ENCODE results near the gene PINLYP. TPM values are rescaled to one million over a fixed set of nuclear protein-coding genes. Genes with fewer than 3 reads are reported as not detected.
"Not testable (repeated sequence)": the region's sequence is repeated elsewhere in the genome, so short reads cannot be mapped to it uniquely, and the experiment has no call there.

PINLYP gene
- polyA plus RNA-seq, 3 donors, result 0.83 to 1.3 (median 0.93) TPM

DNA sequence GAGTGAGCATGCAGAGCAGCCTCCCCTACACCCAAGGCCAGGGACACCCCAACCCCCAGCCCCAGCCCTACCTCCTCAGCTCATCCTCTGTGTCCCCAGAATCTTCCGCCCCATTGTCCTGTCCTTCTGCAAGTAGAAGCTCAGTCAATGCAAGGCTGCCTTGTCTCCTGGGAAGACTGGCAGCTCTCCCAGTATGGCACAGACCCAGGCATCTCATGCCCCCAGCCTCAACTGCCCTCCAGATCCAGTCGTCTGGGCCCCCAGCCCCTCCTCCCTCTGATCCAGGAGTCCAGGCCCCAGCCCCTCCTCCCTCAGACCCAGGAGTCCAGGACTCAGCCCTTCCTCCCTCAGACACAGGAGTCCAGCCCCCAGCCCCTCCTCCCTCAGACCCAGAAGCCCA, 29.6 kb upstream of the PINLYP start:
- no peak overlapping the region for H3K4me3 Mint-ChIP-seq
- H3K4me1 Mint-ChIP-seq, result no peaks in the 10 kb centered on the region

DNA sequence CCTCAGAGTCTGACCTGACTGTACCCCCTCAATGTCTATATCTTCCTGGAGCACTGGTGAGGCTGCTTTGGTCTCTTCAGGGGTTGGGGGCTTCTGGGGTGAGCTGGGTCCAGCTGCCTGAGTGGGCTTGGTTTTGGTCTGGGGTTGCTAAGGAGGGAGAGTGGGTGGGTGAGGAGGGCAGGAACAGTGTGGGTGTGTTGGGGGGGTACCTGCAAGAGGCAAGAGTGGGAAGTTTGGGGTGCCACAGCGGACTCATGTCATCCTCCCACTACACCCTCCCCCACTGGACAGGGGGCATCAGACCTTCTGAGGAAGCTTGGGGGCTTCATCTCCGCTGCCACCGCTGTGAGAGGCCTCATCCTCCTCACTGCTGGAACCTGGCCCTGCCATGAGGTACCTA, 29.0 kb upstream of the PINLYP start:
- H3K27ac Mint-ChIP-seq, result peak overlapping the region in 1 of 7 donors; percentile 30
- H3K4me1 Mint-ChIP-seq, result no peaks in the 10 kb centered on the region
- H3K9me3 ChIP-seq (replicated peaks in 1 of 2; ENCODE audit: control insufficient read depth in 1 of 2, insufficient read depth in 1 of 2, low read length in 2 of 2), result no peaks in the 10 kb centered on the region
- TF ChIP-seq, protein P1, sequence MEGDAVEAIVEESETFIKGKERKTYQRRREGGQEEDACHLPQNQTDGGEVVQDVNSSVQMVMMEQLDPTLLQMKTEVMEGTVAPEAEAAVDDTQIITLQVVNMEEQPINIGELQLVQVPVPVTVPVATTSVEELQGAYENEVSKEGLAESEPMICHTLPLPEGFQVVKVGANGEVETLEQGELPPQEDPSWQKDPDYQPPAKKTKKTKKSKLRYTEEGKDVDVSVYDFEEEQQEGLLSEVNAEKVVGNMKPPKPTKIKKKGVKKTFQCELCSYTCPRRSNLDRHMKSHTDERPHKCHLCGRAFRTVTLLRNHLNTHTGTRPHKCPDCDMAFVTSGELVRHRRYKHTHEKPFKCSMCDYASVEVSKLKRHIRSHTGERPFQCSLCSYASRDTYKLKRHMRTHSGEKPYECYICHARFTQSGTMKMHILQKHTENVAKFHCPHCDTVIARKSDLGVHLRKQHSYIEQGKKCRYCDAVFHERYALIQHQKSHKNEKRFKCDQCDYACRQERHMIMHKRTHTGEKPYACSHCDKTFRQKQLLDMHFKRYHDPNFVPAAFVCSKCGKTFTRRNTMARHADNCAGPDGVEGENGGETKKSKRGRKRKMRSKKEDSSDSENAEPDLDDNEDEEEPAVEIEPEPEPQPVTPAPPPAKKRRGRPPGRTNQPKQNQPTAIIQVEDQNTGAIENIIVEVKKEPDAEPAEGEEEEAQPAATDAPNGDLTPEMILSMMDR (IDR thresholded peaks at IDR 0.05), result no peak
- H3K4me3 ChIP-seq (replicated peaks in 1 of 3; ENCODE audit: low read depth in 2 of 3, low read length in 3 of 3), result no peak overlapping the region
- peaks cover 61 to 85% of the 10 kb centered on the region in 2 donors for H3K36me3 ChIP-seq (replicated peaks in 1 of 2; ENCODE audit: control insufficient read depth in 1 of 2, insufficient read depth in 2 of 2, low read length in 2 of 2)
- H3K27ac ChIP-seq (ENCODE audit: low read depth in 1 of 2, low read length in 2 of 2), result no peak overlapping the region
- H3K27me3 Mint-ChIP-seq (ENCODE audit: low read depth in 3 of 3), result peaks cover 0 to 2% (median 0%) of the 10 kb centered on the region in 3 donors
- intact Hi-C loops (cut with micrococcal nuclease), result no loop called here
- no peak for DNase-seq
- H3K4me2 ChIP-seq (replicated peaks; ENCODE audit: extremely low read depth, low read length, poor library complexity, severe bottlenecking), result no peak overlapping the region
- peaks cover 64 to 90% of the 10 kb centered on the region in 2 donors for H3K36me3 Mint-ChIP-seq
- H3K27me3 ChIP-seq (ENCODE audit: control insufficient read depth in 2 of 2, insufficient read depth in 2 of 2, low read length in 2 of 2), result no peaks in the 10 kb centered on the region
- H3K9ac ChIP-seq (ENCODE audit: insufficient read depth, low read length, poor library complexity, severe bottlenecking), result no peak overlapping the region
- H3K4me3 Mint-ChIP-seq, result no peak overlapping the region
- 94% methylated on average over 2 of the region's 3 CpGs for WGBS (ENCODE audit: insufficient coverage)
- H3K9me3 Mint-ChIP-seq, result no peaks in the 10 kb centered on the region
- H2AFZ ChIP-seq (ENCODE audit: insufficient read depth, low read depth, low read length, poor library complexity, severe bottlenecking), result no peak overlapping the region
- no peaks in the 10 kb centered on the region for H3K79me2 ChIP-seq (ENCODE audit: insufficient read depth, low read length)
- H3K4me1 ChIP-seq (ENCODE audit: control insufficient read depth in 1 of 2, insufficient read depth in 2 of 2, low read length in 2 of 2), result no peaks in the 10 kb centered on the region
- H4K20me1 ChIP-seq (ENCODE audit: insufficient read depth, low read length), result no peaks in the 10 kb centered on the region

More for the DNA sequence above, 29.6 kb upstream of the PINLYP start:
- Histone ChIP-seq H3K4me2 (replicated peaks; ENCODE audit: extremely low read depth, low read length, poor library complexity, severe bottlenecking) (no peak overlapping the region), H3K36me3 (replicated peaks in 1 of 2; ENCODE audit: control insufficient read depth in 1 of 2, insufficient read depth in 2 of 2, low read length in 2 of 2) (peaks cover 58 to 85% of the 10 kb centered on the region in 2 donors), H2AFZ (ENCODE audit: insufficient read depth, low read depth, low read length, poor library complexity, severe bottlenecking) (no peak overlapping the region), H3K27ac (ENCODE audit: low read depth in 1 of 2, low read length in 2 of 2) (no peak overlapping the region), H4K20me1 (ENCODE audit: insufficient read depth, low read length) (no peaks in the 10 kb centered on the region), H3K79me2 (ENCODE audit: insufficient read depth, low read length) (no peaks in the 10 kb centered on the region), H3K4me3 (replicated peaks in 1 of 3; ENCODE audit: low read depth in 2 of 3, low read length in 3 of 3) (no peak overlapping the region), H3K9ac (ENCODE audit: insufficient read depth, low read length, poor library complexity, severe bottlenecking) (no peak overlapping the region), H3K27me3 (ENCODE audit: control insufficient read depth in 2 of 2, insufficient read depth in 2 of 2, low read length in 2 of 2) (no peaks in the 10 kb centered on the region), H3K9me3 (replicated peaks in 1 of 2; ENCODE audit: control insufficient read depth in 1 of 2, insufficient read depth in 1 of 2, low read length in 2 of 2) (no peaks in the 10 kb centered on the region), H3K4me1 (ENCODE audit: control insufficient read depth in 1 of 2, insufficient read depth in 2 of 2, low read length in 2 of 2) (no peaks in the 10 kb centered on the region)
- no peaks in the 10 kb centered on the region for H3K9me3 Mint-ChIP-seq
- WGBS (ENCODE audit: insufficient coverage), result 96% methylated on average over 2 of the region's 2 CpGs
- peaks cover 0 to 2% (median 0%) of the 10 kb centered on the region in 3 donors for H3K27me3 Mint-ChIP-seq (ENCODE audit: low read depth in 3 of 3)
- peaks cover 63 to 90% of the 10 kb centered on the region in 2 donors for H3K36me3 Mint-ChIP-seq
- TF ChIP-seq, protein P1 (IDR thresholded peaks at IDR 0.05), result no peak
- DNase-seq, result no peak
- intact Hi-C loops (cut with micrococcal nuclease), result no loop called here
- peak overlapping the region in 2 of 7 donors; percentile 32 to 46 for H3K27ac Mint-ChIP-seq

DNA sequence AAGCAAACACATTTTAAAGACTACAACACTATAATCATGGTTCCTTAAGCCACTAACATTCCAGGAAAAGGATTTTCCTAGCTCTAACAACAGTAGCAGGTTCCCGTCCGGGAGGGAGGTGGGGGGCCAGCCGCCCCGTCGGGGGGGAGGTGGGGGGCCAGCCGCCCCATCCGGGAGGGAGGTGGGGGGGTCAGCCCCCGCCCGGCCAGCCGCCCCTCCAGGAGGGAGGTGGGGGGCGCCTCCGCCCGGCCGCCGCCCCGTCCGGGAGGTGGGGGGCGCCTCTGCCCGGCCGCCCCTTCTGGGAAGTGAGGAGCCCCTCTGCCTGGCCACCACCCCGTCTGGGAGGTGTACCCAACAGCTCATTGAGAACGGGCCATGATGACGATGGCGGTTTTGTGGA, 27.7 kb upstream of the PINLYP start:
- H3K4me2 ChIP-seq (replicated peaks; ENCODE audit: extremely low read depth, low read length, poor library complexity, severe bottlenecking); H3K4me1 ChIP-seq (ENCODE audit: control insufficient read depth in 1 of 2, insufficient read depth in 2 of 2, low read length in 2 of 2); H3K27ac ChIP-seq (ENCODE audit: low read depth in 1 of 2, low read length in 2 of 2); H3K4me3 ChIP-seq (replicated peaks in 1 of 3; ENCODE audit: low read depth in 2 of 3, low read length in 3 of 3); H3K4me1 Mint-ChIP-seq; H3K9ac ChIP-seq (ENCODE audit: insufficient read depth, low read length, poor library complexity, severe bottlenecking); H4K20me1 ChIP-seq (ENCODE audit: insufficient read depth, low read length); H3K27me3 ChIP-seq (ENCODE audit: control insufficient read depth in 2 of 2, insufficient read depth in 2 of 2, low read length in 2 of 2); H3K79me2 ChIP-seq (ENCODE audit: insufficient read depth, low read length); H3K4me3 Mint-ChIP-seq; H3K9me3 ChIP-seq (replicated peaks in 1 of 2; ENCODE audit: control insufficient read depth in 1 of 2, insufficient read depth in 1 of 2, low read length in 2 of 2); intact Hi-C loops (cut with micrococcal nuclease); H3K9me3 Mint-ChIP-seq; H3K27ac Mint-ChIP-seq; H3K27me3 Mint-ChIP-seq (ENCODE audit: low read depth in 3 of 3); H2AFZ ChIP-seq (ENCODE audit: insufficient read depth, low read depth, low read length, poor library complexity, severe bottlenecking); DNase-seq: not testable (repeated sequence)
- no CpG with 5 or more reads among the region's 24 CpGs for WGBS (ENCODE audit: insufficient coverage)
- peaks cover 64 to 86% of the 10 kb centered on the region in 2 donors for H3K36me3 ChIP-seq (replicated peaks in 1 of 2; ENCODE audit: control insufficient read depth in 1 of 2, insufficient read depth in 2 of 2, low read length in 2 of 2)
- H3K36me3 Mint-ChIP-seq, result peaks cover 66 to 90% of the 10 kb centered on the region in 2 donors

Data from CD14-positive monocyte (primary cell).